GM23248 (cell line): ENCODE results near the gene DYNC2H1. TPM values are rescaled to one million over a fixed set of nuclear protein-coding genes. Genes with fewer than 3 reads are reported as not detected.

Source experiments
- DNase-seq: peaks from one replicate; pipeline ENCODE4 v3.0.0-alpha.2; 2015
- H2AFZ ChIP-seq: fragments of 200-600 bp; sonication (generic); 2 replicates; pipeline ENCODE4 v1.6.1; 2016; ENCODE audit warnings: antibody characterized with exemption
- H3F3A ChIP-seq: fragments of 200-600 bp; sonication (generic); 2 replicates; pipeline ENCODE4 v1.6.1; 2016; ENCODE audit warnings: mild to moderate bottlenecking, antibody characterized with exemption, mixed run types; ENCODE audit not compliant: insufficient read depth
- H3K27ac ChIP-seq: fragments of 200-600 bp; sonication (generic); 2 replicates; pipeline ENCODE4 v1.5.1; 2016; ENCODE audit warnings: mild to moderate bottlenecking
- H3K27me3 ChIP-seq: fragments of 200-600 bp; sonication (generic); replicated peaks from 2 replicates; pipeline ENCODE4 v1.6.1; 2016; ENCODE audit warnings: mild to moderate bottlenecking; ENCODE audit not compliant: insufficient read depth
- H3K36me3 ChIP-seq: fragments of 200-600 bp; sonication (generic); 2 replicates; pipeline ENCODE4 v1.6.1; 2016; ENCODE audit warnings: low read depth, mild to moderate bottlenecking
- H3K4me1 ChIP-seq: fragments of 200-600 bp; sonication (generic); 2 replicates; pipeline ENCODE4 v1.6.1; 2016; ENCODE audit warnings: mild to moderate bottlenecking; ENCODE audit not compliant: insufficient read depth
- H3K4me2 ChIP-seq: fragments of 200-600 bp; sonication (generic); one replicate; pipeline ENCODE4 v1.6.1; 2016; ENCODE audit warnings: mild to moderate bottlenecking; ENCODE audit not compliant: unreplicated experiment
- H3K4me3 ChIP-seq: fragments of 200-600 bp; sonication (generic); 2 replicates; pipeline ENCODE4 v1.5.1; 2016; ENCODE audit warnings: mild to moderate bottlenecking
- H3K79me2 ChIP-seq: fragments of 200-600 bp; sonication (generic); 2 replicates; pipeline ENCODE4 v1.6.1; 2016; ENCODE audit warnings: mild to moderate bottlenecking; ENCODE audit not compliant: insufficient read depth
- H3K9ac ChIP-seq: fragments of 200-600 bp; sonication (generic); 2 replicates; pipeline ENCODE4 v1.6.1; 2016; ENCODE audit warnings: mild to moderate bottlenecking
- H3K9me2 ChIP-seq: fragments of 200-600 bp; sonication (generic); 2 replicates; pipeline ENCODE4 v1.6.1; 2016; ENCODE audit warnings: mixed run types, mild to moderate bottlenecking, moderate library complexity; ENCODE audit not compliant: insufficient read depth
- H3K9me3 ChIP-seq: fragments of 200-600 bp; sonication (generic); one replicate; pipeline ENCODE4 v1.6.1; 2017; ENCODE audit warnings: low read depth
- H4K20me1 ChIP-seq: fragments of 200-600 bp; sonication (generic); 2 replicates; pipeline ENCODE4 v1.6.0; 2016; ENCODE audit not compliant: insufficient read depth
- EZH2 ChIP-seq: fragments of 200-600 bp; sonication (generic); IDR thresholded peaks from 2 replicates; pipeline ENCODE4 v1.6.1; 2018; ENCODE audit warnings: antibody characterized with exemption, mild to moderate bottlenecking; ENCODE audit not compliant: insufficient read depth, poor library complexity, severe bottlenecking
- EZH2phosphoT487 ChIP-seq: fragments of 200-600 bp; sonication (generic); IDR thresholded peaks from 2 replicates; pipeline ENCODE4 v1.6.1; 2018; ENCODE audit warnings: antibody characterized with exemption, moderate library complexity, mild to moderate bottlenecking, low read depth; ENCODE audit not compliant: insufficient read depth
- WGBS, 2 experiments: methylation state at CpG; one replicate each; pipeline ENCODE4 v1.1.6; 2015 to 2017; ENCODE audit warnings: low lambda C conversion rate in 2 of 2, low coverage in 1 of 2; ENCODE audit errors: missing lambda C conversion rate in 2 of 2; 5-methylcytosine and 5-hydroxymethylcytosine counted together
- in situ Hi-C: fragments of 300-500 bp; cut with MboI; formaldehyde crosslinking; loops from 2 replicates; pipeline ENCODE4 v1.15.0; 2020
- polyA plus RNA-seq: library from polyadenylated mRNA; unstranded; fragments of >200 nt; fragmentation: Nextera tagmentation; extraction: Ambion mirVana; gene quantifications from 2 replicates; pipeline ENCODE4 v1.2.1, GENCODE V29; 2016
- total RNA-seq: library from RNA; depleted of rRNA; stranded (reverse); fragments of >200 nt; shearing (Covaris generic); gene quantifications from 2 replicates; pipeline ENCODE4 v1.2.3, GENCODE V29; 2014

Gene DYNC2H1
- total and polyA plus RNA-seq, 2 experiments from 2014 or later = 9.3 to 27.0 TPM

DNA sequence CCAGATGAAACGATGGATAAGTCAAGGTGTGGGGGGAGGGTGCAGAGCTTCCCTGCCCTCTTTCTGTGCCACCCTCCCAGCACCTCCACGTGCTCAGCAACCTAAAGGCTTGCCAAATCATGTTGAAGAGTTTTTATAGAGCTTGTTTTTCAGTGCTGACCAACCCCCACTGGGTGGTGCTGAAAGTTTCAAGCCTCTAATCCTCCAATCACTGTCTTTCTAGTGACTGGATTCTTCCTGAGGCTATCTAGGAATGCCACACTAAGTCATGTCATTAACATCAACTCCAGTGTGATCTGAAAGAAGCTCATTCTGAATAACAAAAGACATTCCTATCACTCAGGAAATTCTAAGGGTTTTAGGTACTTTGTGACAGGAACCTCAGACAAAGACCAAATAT is 382.6 kb downstream of the DYNC2H1 start:
- no peaks in the 10 kb centered on the region for H3K36me3 ChIP-seq
- 42 to 46% methylated on average over 2 of the region's 2 CpGs for WGBS, 2 experiments
- H4K20me1 ChIP-seq = no peaks in the 10 kb centered on the region
- no peak for DNase-seq
- H3K27ac ChIP-seq = no peak overlapping the region
- no peak overlapping the region for H3K4me2 ChIP-seq
- no peaks in the 10 kb centered on the region for H3K4me1 ChIP-seq
- H3K27me3 ChIP-seq = no peaks in the 10 kb centered on the region
- no peak overlapping the region for H3K4me3 ChIP-seq
- in situ Hi-C loops = no loop called here
- TF ChIP-seq EZH2phosphoT487 (no peak), EZH2 (no peak)
- no peak overlapping the region for H3K9ac ChIP-seq
- no peak overlapping the region for H2AFZ ChIP-seq
- H3F3A ChIP-seq = no peaks in the 10 kb centered on the region
- H3K9me2 ChIP-seq = no peaks in the 10 kb centered on the region
- H3K79me2 ChIP-seq = no peaks in the 10 kb centered on the region
- H3K9me3 ChIP-seq = no peaks in the 10 kb centered on the region

DNA sequence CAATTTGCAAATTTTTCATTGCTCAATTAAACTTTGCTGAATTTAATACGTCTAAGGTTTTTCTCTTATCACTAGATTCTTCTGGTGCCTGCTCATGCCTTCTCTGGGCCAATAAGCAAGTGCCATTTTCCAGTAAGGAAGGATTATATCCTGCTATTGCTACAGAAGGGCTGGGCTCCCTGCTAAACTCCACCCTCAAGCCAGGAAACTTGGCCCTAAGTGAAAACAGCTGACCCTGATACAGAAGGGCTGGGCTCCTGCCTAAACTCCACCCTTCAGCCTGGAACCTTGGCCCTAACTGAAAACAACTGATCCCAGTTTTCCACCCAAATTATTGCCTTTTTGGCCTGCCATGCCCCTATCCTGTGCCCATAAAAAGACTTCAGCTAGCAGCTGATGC is 385.3 kb downstream of the DYNC2H1 start:
- Histone ChIP-seq H3K9me2 (no peaks in the 10 kb centered on the region), H3K4me3 (no peak overlapping the region), H4K20me1 (no peaks in the 10 kb centered on the region), H3F3A (no peaks in the 10 kb centered on the region), H3K27me3 (no peaks in the 10 kb centered on the region), H3K9me3 (no peaks in the 10 kb centered on the region), H3K9ac (no peak overlapping the region), H3K36me3 (no peaks in the 10 kb centered on the region), H3K79me2 (no peaks in the 10 kb centered on the region), H3K4me1 (no peaks in the 10 kb centered on the region), H3K4me2 (no peak overlapping the region), H2AFZ (peak overlapping the region; percentile 47; the same call in 1 of the 2 replicates), H3K27ac (no peak overlapping the region)
- TF ChIP-seq EZH2 = no peak
- TF ChIP-seq EZH2phosphoT487 = no peak
- in situ Hi-C loops = no loop called here
- peak; percentile 33 for DNase-seq
- 18 to 44% methylated on average over 1 of the region's 1 CpG for WGBS, 2 experiments

DNA sequence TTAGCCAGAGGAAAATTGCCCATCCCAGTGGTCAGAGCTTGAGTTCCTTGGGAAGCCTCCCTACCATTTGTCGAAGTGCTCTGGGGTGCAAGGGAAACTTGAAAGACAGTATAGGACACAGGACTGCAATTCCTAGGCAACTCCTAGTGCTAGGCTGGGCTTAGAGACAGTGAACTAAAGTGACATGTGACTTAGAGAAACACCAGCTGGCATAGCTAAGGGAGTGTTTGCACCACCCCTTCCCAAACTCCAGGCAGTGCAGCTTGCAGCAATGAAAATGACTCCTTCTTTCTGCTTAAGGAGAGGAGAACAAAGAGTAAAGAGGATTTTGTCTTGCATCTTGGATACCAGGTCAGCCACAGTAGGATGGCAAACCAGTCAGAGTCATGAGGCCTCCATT is 388.0 kb downstream of the DYNC2H1 start:
- 38 to 41% methylated on average over 1 of the region's 1 CpG for WGBS, 2 experiments
- Histone ChIP-seq H3K9ac (no peak overlapping the region), H2AFZ (no peak overlapping the region), H3K27me3 (no peaks in the 10 kb centered on the region), H3K9me3 (no peaks in the 10 kb centered on the region), H3K9me2 (no peaks in the 10 kb centered on the region), H4K20me1 (no peaks in the 10 kb centered on the region), H3K4me2 (no peak overlapping the region), H3K4me1 (no peaks in the 10 kb centered on the region), H3K4me3 (no peak overlapping the region), H3F3A (no peaks in the 10 kb centered on the region), H3K27ac (no peak overlapping the region), H3K79me2 (no peaks in the 10 kb centered on the region), H3K36me3 (no peaks in the 10 kb centered on the region)
- DNase-seq = no peak
- in situ Hi-C loops = no loop called here
- TF ChIP-seq EZH2phosphoT487 = no peak
- TF ChIP-seq EZH2 = no peak

DNA sequence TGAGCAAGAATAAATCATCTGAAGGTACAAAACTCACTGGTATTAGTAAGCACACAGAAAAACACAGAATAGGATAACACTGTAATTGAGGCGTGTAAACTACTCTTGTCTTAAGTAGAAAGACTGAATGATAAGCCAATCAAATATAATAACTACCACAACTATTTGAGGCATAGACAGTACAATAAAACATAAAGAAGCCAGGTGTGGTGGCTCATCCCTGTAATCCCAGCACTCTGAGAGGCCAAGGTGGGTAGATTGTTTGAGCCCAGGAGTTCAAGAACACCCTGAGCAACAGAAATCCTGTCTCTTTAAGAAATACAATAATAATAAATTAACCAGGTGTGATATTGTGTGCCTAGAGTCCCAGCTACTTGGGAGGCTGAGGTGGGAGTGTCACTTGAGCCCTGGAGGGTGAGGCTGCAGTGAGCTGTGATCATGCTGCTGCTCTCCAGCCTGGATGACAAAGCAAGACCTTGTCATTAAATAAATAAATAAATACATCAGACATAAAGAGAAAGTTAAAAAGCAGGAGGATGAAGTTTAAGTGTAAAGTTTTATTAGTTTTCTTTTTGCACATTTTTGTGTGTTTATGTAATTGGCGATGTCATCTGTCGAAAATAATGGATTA is 390.6 kb downstream of the DYNC2H1 start:
- 64 to 66% methylated on average over 3 of the region's 3 CpGs for WGBS, 2 experiments
- Histone ChIP-seq H3K27me3 (no peaks in the 10 kb centered on the region), H3K36me3 (no peaks in the 10 kb centered on the region), H3K9me3 (no peaks in the 10 kb centered on the region), H4K20me1 (no peaks in the 10 kb centered on the region), H3K4me1 (no peaks in the 10 kb centered on the region), H3K9me2 (no peaks in the 10 kb centered on the region), H3K27ac (no peak overlapping the region), H3K79me2 (no peaks in the 10 kb centered on the region), H3F3A (no peaks in the 10 kb centered on the region), H3K4me2 (no peak overlapping the region), H3K9ac (no peak overlapping the region), H2AFZ (no peak overlapping the region), H3K4me3 (no peak overlapping the region)
- in situ Hi-C loops = no loop called here
- TF ChIP-seq EZH2 (no peak), EZH2phosphoT487 (no peak)
- peak; percentile 39 for DNase-seq
